ENCODE data around the gene MAPK8IP3.

MAPK8IP3 gene

DNA sequence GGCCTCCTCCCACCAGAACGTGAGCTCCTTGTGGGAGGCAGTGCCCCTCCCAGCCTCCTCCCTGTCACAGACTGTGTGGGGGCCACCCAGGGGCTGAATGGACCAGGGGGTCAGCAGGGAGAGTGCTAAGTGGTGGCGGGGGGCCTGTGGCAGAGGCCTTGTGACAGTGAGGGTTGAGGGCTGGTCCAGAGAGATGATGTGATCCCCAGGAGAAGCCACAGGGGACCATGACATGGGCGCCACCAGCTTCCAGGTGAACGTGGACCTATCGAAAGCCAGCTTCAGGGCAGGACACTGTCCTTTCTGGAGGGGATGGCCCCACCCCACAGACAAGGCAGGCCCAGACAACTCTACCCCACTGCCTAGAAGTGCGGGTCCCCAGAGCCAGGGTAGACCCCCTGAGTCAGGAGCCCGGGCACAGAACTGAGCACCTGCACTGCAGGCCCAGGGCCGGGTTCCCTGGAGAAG, 73.3 kb downstream of the MAPK8IP3 start:
- no peak overlapping the region for H3K4me3 ChIP-seq (ENCODE audit: low read length)
- no peak for TF ChIP-seq ZNF274 (IDR thresholded peaks at IDR 0.05; ENCODE audit: low read depth, low read length)

DNA sequence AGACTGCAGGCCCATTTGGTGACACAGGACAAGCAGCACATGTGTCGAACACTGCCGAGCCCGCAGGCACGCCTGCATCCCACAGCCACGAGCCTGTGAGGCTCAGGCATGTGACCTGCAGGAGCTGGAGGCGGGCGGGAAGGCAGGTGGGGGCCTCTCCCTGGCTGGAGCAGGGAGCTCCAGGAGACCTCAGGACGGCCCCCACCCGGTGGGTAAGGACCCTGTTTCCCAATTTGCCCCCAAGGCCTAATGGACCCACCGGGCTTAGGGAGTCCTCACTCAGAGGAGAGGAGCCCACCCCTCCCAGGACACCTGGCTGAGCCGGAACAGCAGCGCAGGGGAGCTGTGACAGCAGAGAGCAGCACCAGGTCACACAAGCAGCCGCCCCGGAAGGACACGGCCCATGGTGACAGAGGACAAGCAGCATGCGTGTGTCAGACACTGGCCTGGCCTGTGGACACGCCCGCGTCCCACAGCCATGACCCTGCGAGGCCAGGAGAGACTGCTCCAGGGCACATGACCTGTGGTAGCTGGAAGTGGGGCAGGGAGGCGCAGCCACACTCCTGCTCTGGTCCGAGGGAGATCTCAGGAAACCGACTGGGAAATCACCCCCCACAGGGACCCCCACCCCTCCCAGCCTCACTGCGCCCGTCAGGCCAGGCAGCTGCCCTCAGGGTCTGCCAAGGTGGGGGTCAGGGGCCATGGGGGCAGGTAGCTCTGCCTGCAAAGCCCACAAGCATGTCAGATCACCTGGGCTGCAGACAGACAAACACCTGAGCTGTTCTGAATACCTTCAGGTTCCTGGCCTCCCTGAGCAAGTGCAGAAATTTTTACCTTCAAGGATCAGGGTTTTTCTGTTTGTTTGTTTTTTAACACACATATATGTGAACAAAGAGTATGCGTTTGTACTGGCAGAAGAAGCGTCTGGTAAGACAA, 74.0 kb downstream of the MAPK8IP3 start:
- no peak overlapping the region for H3K4me3 ChIP-seq (ENCODE audit: low read length)
- TF ChIP-seq ZNF274 (IDR thresholded peaks at IDR 0.05; ENCODE audit: low read depth, low read length), result no peak

DNA sequence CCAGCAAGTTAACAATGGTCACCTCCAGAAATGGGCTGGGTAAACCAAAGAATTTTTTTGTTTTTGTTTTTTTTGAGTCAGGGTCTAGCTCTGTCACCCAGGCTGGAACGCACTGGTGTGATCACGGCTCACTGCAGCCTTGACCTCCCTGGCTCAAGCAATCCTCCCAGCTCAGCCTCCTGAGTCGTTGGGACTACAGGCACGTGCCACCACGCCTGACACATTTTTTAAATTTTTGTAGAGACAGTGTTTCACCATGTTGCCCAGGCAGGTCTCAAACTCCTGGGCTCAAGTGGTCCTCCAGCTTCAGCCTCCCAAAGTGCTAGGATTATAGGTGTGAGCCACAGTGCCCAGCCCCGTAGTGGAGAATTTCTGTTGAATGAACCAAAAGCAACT, 74.7 kb downstream of the MAPK8IP3 start:
- H3K4me3 ChIP-seq (ENCODE audit: low read length), result no peak overlapping the region
- no peak for TF ChIP-seq ZNF274 (IDR thresholded peaks at IDR 0.05; ENCODE audit: low read depth, low read length)

DNA sequence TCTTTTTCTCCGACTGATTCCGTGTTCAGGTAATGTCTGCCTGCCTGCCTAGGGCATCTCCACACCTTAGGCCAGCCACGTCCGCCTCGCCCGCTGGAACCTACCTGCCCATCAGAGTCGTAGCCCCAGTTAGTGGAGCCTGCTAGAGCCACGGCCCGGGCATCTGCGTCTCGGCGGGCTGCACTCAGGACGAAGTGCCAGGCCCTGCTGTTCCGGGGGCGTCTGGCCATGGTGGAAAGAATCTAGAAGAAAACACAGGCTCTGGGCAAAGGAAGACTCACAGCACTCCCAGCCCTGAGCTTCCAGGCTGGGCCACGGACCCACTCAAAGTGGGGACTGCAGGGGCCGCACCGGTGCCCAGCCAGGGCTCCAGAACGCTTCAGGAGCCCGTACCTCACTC, 75.3 kb downstream of the MAPK8IP3 start:
- no peak for TF ChIP-seq ZNF274 (IDR thresholded peaks at IDR 0.05; ENCODE audit: low read depth, low read length)
- peak overlapping the region; percentile 77; the same call in 1 of the 2 replicates for H3K4me3 ChIP-seq (ENCODE audit: low read length)

DNA sequence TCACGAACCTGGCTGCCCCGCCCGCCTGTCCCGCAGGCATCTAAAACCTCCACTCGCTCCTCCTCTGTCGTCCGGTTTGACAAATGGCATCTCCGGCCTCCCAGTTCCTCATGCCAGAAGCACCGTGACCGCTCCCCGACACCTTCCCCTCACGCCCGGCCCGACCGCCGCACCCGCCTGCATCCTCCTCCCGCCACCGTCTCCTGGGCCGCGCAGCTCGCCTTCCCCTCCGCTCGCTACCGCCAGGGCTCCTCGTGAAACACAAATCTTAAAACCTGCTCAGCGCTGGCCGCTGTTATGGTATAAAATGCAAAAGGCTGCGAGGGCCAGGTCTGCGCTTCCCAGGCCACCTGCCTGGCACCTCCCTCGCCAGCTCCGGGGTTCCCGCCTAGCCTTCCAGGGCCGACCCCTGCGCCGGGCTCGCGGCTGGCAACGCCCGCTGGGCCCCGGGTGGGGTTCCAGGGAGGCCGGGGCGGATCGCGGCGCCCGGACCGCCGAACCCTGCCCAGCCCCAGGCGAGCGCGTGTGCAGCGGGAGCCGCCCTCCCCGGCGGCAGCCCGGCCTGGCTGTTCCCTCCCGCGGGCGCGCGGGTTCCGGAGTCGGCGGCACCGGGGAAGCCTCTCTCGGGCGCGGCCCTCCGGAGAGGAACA, 75.9 kb downstream of the MAPK8IP3 start:
- peak overlapping the region; percentile 77 for H3K4me3 ChIP-seq (ENCODE audit: low read length)
- no peak for TF ChIP-seq ZNF274 (IDR thresholded peaks at IDR 0.05; ENCODE audit: low read depth, low read length)

DNA sequence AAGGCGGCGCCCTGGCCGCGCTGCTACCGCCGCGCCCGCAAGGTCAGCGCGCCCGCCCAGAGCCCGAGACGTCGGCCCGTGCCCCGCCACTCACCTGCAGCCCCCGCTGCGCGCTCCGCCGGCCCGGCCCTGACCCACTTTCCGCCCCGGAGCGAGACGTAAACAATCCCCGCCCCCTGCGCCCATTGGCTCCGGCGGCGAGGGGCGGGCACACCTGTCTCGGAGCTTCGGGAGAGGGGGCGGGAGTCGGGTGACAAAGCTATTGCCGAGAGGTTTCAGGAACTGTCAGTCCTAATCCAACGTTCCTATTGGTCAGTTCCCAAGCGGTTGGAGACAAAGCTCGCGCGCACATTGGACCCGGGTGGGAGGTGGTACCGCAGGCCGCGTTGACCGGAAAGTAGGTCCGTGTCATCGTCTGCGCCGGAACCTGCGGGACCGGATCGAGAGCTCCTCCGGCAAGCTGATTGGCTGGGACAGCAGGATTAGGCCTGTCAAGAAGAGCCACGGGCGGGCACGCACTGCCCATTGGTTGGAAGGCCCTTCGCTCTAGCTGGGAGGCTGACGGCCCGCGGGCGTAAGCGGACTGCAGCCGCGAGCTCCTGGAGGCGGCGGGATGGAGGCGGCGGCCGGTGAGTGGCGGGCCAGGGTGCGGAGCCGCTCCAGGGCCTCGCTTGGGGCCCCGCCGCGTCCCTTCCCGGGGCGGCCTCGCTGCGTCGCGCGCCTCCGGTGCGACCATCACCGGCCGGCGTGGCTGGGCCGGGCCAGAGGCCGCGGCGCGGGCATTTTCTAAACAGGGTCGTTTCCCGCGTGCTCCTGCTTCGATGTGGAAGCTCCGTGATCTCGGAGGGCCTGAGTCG, 76.6 kb downstream of the MAPK8IP3 start, which contains the start of the genes NUBP2 and SPSB3:
Gene NUBP2, plus strand, starts transcription at position 553 of the 857 bp plus-strand sequence. Its CDS starts 61 bp downstream, at position 614.
Gene SPSB3, minus strand, starts transcription at position 164 of the 857 bp plus-strand sequence. CDS start 1,088 bp downstream, outside the sequence.
- H3K4me3 ChIP-seq (ENCODE audit: low read length), result peak within 1 kb of the TSS; percentile 77
- TF ChIP-seq ZNF274 (IDR thresholded peaks at IDR 0.05; ENCODE audit: low read depth, low read length), result no peak

DNA sequence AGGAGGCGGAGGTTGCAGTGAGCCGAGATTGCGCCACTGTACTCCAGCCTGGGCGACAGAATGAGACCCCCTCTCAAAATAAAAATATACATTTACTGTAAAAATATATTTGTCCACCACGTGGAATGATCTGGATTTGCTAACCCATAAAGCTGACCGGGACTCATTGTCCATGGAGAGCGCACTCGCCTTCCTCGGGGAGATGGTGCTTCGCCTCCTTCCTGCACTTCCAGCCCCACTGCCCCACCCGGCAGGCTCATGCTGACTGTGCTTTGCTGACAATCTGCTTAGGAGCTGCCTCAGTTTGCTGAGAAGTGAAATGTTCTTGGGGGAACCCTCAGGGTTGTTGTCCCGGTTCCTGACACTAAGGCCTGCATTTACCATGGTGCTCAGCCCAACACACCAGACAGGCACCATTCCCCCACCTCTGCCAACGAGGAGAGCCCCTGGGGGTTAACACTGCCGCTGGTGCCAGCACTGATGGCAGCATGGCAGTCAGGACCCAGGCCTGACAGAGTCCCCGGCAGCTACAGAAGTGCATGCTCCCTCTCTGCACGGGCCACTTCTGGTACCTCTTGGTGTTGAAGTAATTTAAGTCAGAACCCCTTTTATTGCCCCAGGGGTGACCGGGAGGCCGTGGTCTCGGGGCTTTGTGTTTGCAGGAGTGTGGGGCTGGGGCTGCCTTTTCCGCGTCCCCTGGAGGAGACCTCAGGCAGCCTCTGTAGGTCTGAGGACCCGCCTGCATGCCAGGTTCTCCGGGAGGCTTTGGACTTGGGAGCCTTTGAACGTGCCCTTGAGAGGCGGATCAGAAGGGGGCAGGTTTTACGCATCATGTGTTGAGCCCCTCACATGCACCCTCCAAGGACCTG, 79.2 kb downstream of the MAPK8IP3 start:
- no peak overlapping the region for H3K4me3 ChIP-seq (ENCODE audit: low read length)
- no peak for TF ChIP-seq ZNF274 (IDR thresholded peaks at IDR 0.05; ENCODE audit: low read depth, low read length)

DNA sequence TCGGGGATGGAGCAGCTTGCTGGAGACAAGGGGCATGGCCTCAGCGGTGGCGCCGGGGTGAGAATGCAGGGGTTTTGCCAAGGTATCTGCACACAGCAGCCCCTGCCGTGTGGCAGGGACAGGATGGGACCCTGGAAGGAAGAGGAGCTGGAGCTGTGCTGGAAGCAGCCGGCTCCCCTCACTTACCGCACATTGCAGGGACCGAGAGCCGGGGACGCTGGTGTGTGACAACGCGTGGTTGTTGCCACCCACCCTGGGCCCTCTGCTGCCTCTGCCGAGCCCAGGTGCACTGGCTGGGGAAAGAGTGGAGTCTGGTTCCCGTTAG, 79.8 kb downstream of the MAPK8IP3 start:
- no peak overlapping the region for H3K4me3 ChIP-seq (ENCODE audit: low read length)
- TF ChIP-seq ZNF274 (IDR thresholded peaks at IDR 0.05; ENCODE audit: low read depth, low read length), result no peak

DNA sequence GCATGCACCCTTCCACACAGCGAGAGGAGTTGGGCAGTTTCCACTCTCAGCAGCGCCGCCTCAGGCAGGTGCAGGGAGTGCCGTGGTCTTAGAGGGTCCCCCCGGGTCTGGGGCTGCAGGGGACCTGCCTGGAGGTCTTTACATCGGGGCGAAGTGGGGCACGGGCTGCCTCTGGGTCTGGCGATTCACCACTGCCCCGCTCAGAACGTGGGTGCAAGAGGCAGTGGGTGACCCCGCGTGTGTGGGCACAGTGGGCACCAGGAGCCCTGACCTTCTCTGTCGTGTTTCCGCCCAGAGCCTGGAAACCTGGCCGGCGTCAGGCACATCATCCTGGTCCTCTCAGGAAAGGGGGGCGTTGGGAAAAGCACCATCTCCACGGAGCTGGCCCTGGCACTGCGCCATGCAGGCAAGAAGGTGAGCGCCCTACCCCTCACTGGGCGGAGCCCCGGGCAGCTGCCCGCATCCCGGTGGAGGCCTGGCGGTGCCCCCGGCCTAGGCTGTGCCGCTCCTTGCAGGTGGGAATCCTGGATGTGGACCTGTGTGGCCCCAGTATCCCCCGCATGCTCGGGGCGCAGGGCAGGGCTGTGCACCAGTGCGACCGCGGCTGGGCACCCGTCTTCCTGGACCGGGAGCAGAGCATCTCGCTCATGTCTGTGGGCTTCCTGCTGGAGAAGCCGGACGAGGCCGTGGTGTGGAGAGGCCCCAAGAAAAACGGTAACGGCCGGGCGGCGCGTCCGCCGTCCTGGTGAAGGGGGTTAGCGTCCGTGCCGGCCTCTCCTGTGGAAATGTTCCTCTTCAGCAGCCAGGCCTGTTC, 80.5 kb downstream of the MAPK8IP3 start:
- no peak overlapping the region for H3K4me3 ChIP-seq (ENCODE audit: low read length)
- no peak for TF ChIP-seq ZNF274 (IDR thresholded peaks at IDR 0.05; ENCODE audit: low read depth, low read length)

DNA sequence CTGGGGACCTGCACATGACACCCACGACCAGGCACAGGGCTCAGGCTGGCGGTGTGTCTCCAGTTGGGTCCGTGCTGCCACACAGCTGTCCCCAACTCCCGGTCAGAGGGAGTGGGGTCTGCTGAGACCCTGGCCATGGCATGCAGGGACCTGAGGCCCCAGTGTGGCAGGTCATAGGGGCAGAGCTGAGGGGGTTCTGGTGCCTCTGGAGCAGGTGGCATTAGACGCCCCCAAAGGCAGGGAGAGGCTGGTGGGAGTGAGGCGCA, 81.0 kb downstream of the MAPK8IP3 start:
- H3K4me3 ChIP-seq (ENCODE audit: low read length), result no peak overlapping the region
- no peak for TF ChIP-seq ZNF274 (IDR thresholded peaks at IDR 0.05; ENCODE audit: low read depth, low read length)

DNA sequence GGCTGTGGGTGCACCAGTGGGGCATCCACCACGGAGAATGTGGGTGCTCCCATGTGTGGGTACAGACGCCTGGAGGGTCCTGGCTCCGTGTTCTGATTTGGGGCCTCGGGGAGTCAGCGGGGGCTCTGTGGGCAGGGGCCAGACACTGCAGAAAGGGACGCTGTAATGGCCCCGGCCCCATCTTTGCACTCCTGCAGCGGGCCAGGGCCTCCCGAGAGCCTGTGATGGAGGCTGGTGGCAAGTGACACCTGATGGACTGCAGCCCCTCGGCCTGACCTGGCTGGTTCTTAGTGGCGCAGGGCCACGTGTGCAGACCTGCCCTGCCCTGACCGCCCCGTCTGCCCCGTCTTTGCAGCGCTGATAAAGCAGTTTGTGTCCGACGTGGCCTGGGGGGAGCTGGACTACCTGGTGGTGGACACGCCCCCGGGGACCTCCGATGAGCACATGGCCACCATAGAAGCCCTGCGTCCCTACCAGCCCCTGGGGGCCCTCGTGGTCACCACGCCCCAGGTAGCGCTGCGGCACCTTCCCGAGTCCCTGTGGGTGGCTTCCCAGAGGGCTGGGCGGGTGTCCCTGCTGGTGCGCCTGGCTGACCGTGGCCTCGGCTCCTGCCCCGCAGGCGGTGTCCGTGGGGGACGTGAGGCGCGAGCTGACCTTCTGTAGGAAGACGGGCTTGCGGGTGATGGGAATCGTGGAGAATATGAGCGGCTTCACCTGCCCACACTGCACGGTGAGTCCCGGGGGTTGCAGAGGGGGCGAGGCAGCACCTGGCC, 81.5 kb downstream of the MAPK8IP3 start:
- TF ChIP-seq ZNF274 (IDR thresholded peaks at IDR 0.05; ENCODE audit: low read depth, low read length), result no peak
- H3K4me3 ChIP-seq (ENCODE audit: low read length), result no peak overlapping the region
